NB4 (cell line): ENCODE measurements around the gene FAM83C.

Source experiments
- DNase-seq: peaks from one replicate; pipeline ENCODE4 v3.0.0; 2010; ENCODE audit warnings: low read depth
- H3K4me3 ChIP-seq: one replicate; pipeline ENCODE4 v1.5.1; 2011; ENCODE audit warnings: mild to moderate bottlenecking, low read depth, low read length, moderate library complexity
- CTCF ChIP-seq: IDR thresholded peaks from one replicate; pipeline ENCODE4 v1.5.1; 2012; ENCODE audit warnings: low read depth, low read length
- MYC ChIP-seq: IDR thresholded peaks from 2 replicates; pipeline ENCODE4 v1.6.1; 2011; ENCODE audit warnings: low read depth, low read length
- POLR2A ChIP-seq: IDR thresholded peaks from 2 replicates; pipeline ENCODE4 v1.6.1; 2011; ENCODE audit warnings: mild to moderate bottlenecking; ENCODE audit not compliant: insufficient read length; ENCODE audit errors: extremely low read depth
- TF ChIP-seq, protein P1 (sequence below): IDR thresholded peaks from 2 replicates; pipeline ENCODE4 v1.6.1; 2011; ENCODE audit warnings: low read depth, low read length

The FAM83C gene

DNA sequence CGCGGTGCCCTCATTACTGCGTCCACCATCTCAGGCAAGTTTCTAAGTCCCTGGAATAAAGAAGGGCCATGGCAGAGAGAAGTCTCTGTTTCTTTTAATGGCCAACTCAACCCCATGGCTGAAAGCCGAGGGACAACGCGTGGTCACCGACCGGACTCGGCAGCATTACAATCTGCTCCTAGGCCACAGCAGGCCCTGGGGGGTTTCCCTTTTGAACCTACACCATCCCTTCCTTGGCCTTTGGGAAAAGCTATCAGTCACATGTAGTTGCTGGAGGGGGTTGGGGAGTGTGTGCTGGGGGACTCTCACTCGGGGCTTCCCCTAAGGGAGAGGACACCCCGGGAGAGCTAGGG is 11.1 kb upstream of the FAM83C start:
- H3K4me3 ChIP-seq: no peak overlapping the region
- no peak for DNase-seq
- TF ChIP-seq, protein P1, sequence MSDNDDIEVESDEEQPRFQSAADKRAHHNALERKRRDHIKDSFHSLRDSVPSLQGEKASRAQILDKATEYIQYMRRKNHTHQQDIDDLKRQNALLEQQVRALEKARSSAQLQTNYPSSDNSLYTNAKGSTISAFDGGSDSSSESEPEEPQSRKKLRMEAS: no peak
- no peak for TF ChIP-seq POLR2A
- no peak for TF ChIP-seq CTCF
- no peak for TF ChIP-seq MYC

DNA sequence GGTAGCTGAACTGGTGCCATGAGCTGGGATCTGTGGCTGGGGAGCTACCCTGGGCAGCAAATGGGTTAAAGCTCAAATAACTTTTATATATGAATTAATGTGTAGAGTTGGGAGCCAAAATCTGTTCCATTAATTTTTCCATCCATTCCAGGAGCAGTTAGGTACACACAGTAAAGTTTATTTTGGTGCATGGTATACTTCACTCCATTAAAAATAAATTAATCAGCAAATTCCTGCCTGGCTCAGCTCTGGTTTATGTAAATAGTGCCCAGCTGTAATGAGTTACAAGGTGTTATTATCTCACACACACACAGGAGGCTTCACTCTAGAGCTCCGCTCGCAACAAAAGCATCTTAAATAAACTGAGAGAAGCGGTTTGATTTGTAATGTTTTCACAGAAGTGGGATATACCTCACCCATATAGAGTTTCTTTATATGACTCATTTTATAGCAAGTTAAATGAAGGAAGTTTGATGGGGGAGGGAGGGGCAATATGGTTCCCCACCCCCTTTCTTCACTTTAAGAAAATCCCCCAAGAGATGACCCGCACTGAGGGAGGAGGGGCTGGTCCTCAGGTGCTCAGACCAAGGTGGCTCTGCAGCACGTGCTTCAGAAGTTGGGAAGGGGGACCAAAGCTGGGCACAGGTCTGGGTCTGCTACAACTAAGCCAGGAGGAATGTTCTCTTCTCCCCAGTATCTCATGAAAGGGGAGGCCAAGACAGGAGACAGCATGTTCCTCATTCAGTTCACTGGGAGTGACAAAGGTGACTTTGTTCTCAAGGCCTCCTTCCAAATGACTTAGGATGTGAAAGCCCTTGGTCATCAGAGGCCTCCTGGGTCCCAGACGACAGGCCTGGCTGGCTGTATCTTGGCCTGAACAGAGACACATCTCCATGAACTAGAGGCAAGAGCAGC is 10.5 kb upstream of the FAM83C start:
- TF ChIP-seq POLR2A (no peak), CTCF (no peak), MYC (no peak)
- TF ChIP-seq, protein P1: no peak
- DNase-seq: no peak
- H3K4me3 ChIP-seq: no peak overlapping the region

- DNase-seq: no peak
- TF ChIP-seq CTCF: no peak
- TF ChIP-seq POLR2A: no peak
- TF ChIP-seq MYC: no peak
- TF ChIP-seq, protein P1: no peak
- no peak overlapping the region for H3K4me3 ChIP-seq
These were observed 9.2 kb upstream of the FAM83C start for GRCh38 chr20:35301426-35301825.

DNA sequence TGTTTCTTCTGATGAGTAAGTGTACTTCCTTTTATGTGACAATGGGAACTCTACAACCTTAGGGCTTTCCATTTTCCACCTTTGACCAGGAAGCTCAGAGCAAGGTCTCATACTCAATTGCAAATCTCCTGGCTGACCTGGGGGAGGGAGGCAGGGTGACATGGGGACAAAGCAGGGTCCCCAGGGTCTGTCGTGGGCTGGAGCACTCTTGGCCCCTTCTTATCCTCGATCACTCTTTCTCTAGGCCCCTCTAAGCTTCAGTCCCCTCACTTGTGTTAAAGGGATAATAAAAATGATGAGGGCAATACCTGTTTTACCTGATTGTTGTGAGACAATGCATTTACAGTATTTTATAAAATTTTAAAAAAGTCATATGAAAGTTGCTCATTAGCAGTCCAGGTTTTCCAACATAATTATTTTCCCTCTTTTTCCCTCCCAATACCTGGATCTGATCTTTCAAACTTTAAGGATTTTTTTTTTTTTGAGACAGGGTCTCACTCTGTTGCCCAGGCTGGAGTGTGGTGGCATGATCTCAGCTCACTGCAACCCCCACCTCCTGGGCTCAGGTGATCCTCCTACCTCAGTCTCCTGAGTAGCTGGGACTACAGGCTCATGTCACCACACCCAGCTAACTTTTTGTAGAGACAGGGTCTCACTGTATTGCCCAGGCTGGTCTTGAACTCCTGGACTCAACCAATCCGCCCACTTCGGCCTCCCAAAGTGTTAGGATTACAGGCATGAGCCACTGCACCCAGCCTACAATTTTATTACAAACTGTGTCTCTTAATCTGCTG is 8.4 kb upstream of the FAM83C start:
- H3K4me3 ChIP-seq: no peak overlapping the region
- DNase-seq: no peak
- TF ChIP-seq, protein P1: no peak
- TF ChIP-seq POLR2A (no peak), CTCF (no peak), MYC (no peak)

DNA sequence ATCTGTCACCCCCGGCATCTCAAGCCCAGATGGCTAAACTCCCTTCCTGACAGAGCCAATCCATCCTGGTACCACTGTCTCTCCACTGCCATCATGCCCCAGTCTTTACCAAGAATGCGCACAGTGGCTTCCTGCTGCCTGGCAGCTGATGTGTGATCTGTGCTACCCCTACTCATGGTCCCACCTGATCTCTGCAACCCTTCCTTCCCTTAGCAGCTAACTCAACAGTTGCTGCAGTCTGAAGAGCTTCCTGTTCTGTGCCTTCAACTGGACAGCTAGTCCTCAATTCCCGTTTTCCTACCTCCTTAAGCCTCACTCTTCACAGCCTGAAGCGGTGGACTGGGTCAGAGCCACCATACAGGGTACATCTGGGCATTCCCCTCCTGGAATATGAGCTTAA is 7.6 kb upstream of the FAM83C start:
- H3K4me3 ChIP-seq: no peak overlapping the region
- no peak for DNase-seq
- TF ChIP-seq CTCF (no peak), MYC (no peak), POLR2A (no peak)
- TF ChIP-seq, protein P1: no peak
